NT2/D1 (cell line): Measurements from ENCODE around the gene USP51.
"Not testable (repeated sequence)": the region's sequence is repeated elsewhere in the genome, so short reads cannot be mapped to it uniquely, and the experiment has no call there.

Experiments
- DNase-seq: peaks from one replicate; pipeline ENCODE4 v3.0.0-alpha.2; 2011; ENCODE audit warnings: low read depth, low spot score
- H3K27me3 ChIP-seq: 2 replicates; pipeline ENCODE4 v1.6.0; 2011; ENCODE audit warnings: mild to moderate bottlenecking; ENCODE audit not compliant: insufficient read length, insufficient read depth
- H3K36me3 ChIP-seq: 2 replicates; pipeline ENCODE4 v1.6.1; 2011; ENCODE audit warnings: mild to moderate bottlenecking, low read length, mixed read lengths; ENCODE audit not compliant: insufficient read depth, insufficient read length
- H3K4me1 ChIP-seq: 2 replicates; pipeline ENCODE4 v1.5.1; 2011; ENCODE audit not compliant: insufficient read depth, insufficient read length
- H3K4me3 ChIP-seq: 2 replicates; pipeline ENCODE4 v1.5.1; 2011; ENCODE audit warnings: low read depth; ENCODE audit not compliant: insufficient read length
- H3K9ac ChIP-seq: 2 replicates; pipeline ENCODE4 v1.6.0; 2011; ENCODE audit warnings: low read depth; ENCODE audit not compliant: insufficient read length
- H3K9me3 ChIP-seq: 2 replicates; pipeline ENCODE4 v1.5.1; 2011; ENCODE audit warnings: mild to moderate bottlenecking, low read length; ENCODE audit not compliant: insufficient read depth
- SUZ12 ChIP-seq: IDR thresholded peaks from 2 replicates; pipeline ENCODE4 v1.6.1; 2011; ENCODE audit not compliant: insufficient read length, insufficient read depth; ENCODE audit errors: extremely low read depth
- YY1 ChIP-seq: IDR thresholded peaks from 2 replicates; pipeline ENCODE4 v1.6.1; 2011; ENCODE audit not compliant: insufficient read length, insufficient read depth
- ZNF274 ChIP-seq: IDR thresholded peaks from 2 replicates; pipeline ENCODE4 v1.6.1; 2011; ENCODE audit warnings: mild to moderate bottlenecking, low read depth, low read length

Gene USP51

DNA sequence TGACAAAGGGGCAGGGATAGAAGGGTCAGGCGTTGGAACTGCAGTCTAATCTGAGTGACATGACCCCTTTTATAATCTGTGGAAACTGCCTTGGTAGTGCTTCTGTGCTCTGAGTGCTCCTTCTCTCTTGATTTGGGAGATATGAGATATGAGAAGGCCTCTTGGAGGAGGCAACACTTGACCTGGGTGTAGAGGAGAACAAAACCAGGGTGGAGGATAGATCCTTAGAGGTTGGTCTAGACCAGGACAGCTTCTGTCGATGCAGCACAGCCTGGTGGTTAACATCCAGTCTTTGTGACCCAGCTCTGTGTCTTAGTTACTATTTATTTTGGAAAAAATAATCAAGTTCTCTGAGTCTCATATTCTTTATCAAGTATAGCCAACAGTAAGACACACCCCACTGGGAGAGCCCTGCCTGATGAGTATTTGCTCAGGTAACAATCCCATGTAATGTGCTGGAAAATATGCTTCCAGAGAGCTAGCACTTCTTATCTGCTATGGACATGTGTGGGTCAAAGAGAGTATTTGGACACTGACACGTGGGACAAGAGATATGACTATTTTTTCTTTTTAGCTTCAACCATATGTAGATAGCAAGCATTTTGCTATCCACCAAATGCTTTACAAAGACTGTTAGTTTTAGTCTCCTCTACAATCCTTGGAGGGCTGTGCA, 9.1 kb downstream of the USP51 start:
- Histone ChIP-seq H3K4me3 (no peak overlapping the region), H3K36me3 (no peaks in the 10 kb centered on the region), H3K9me3 (no peaks in the 10 kb centered on the region), H3K9ac (no peak overlapping the region), H3K27me3 (no peaks in the 10 kb centered on the region), H3K4me1 (no peaks in the 10 kb centered on the region)
- DNase-seq: no peak
- TF ChIP-seq YY1: no peak
- TF ChIP-seq ZNF274: no peak
- no peak for TF ChIP-seq SUZ12

DNA sequence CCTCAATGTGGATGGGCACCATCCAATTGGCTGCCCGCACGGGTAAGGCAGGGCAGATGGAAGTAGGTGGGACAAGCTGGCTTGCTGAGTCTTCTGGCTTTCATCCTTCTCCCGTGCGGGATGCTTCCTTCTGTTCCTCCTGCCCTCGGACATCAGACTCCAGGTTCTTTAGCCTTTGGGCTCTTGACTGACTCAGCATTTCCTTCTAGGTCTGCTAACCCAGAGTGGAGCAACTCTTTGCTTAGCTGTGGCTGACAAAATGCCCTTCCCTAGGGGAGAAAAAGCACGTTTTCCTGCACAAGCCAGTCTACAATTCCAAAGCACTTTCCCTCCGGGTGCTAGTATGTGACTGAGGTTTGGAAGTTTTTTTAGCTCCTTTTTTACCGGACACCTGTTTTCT, 9.7 kb downstream of the USP51 start:
- not testable (repeated sequence) for H3K36me3 ChIP-seq, H3K9me3 ChIP-seq, H3K9ac ChIP-seq, H3K4me1 ChIP-seq, H3K27me3 ChIP-seq, H3K4me3 ChIP-seq, DNase-seq

- DNase-seq, H3K9me3 ChIP-seq, H3K36me3 ChIP-seq, H3K27me3 ChIP-seq, H3K9ac ChIP-seq, H3K4me1 ChIP-seq, H3K4me3 ChIP-seq: not testable (repeated sequence)
Measured at GRCh38 chrX:55465791-55466190, 23.9 kb downstream of the USP51 start.

DNA sequence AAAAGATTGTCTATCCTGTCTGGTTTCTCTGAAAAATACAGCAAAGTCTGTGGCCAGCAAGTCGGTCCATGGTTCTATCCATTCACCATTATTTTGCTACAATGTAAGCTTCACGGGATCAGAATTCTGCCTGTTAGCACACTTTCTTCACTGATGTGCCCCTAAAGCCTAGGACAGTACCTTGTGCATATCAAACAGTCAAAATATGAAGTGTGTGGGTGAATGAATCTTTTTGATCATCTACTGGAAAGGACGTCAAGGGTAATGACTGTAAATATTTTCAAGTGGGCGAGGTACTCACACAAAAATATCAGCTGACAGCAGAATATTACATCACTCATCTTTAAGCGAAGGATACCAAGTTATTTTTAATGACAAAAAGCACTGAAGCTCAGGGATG, 24.5 kb downstream of the USP51 start:
- H3K4me1 ChIP-seq, H3K27me3 ChIP-seq, H3K9ac ChIP-seq, H3K4me3 ChIP-seq, H3K9me3 ChIP-seq, H3K36me3 ChIP-seq, DNase-seq: not testable (repeated sequence)

DNA sequence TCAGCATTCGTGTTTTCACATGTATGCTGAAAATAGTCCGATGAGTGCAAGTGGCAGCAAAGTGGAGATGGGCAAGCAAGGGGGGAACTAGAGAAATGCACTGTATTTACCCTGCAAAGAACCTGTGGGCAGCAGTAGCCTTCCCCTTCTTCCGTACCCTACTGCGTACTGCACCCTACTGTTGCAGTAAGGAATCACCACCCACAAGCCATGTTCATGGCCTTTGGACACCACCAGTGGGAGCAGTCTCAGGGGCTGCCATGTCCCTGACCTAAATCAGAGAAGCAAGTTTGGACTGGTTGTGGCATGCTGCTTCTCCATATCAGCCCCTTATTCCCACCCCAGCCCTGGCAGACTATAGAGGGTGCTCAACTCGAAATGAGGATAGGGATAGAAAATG, 25.6 kb downstream of the USP51 start:
- not testable (repeated sequence) for H3K9ac ChIP-seq, H3K9me3 ChIP-seq, H3K36me3 ChIP-seq, H3K4me1 ChIP-seq, H3K4me3 ChIP-seq, H3K27me3 ChIP-seq, DNase-seq

GRCh38 chrX:55459926-55460325, 29.7 kb downstream of the USP51 start:
- not testable (repeated sequence) for H3K9me3 ChIP-seq, DNase-seq, H3K9ac ChIP-seq, H3K36me3 ChIP-seq, H3K4me3 ChIP-seq, H3K27me3 ChIP-seq, H3K4me1 ChIP-seq

DNA sequence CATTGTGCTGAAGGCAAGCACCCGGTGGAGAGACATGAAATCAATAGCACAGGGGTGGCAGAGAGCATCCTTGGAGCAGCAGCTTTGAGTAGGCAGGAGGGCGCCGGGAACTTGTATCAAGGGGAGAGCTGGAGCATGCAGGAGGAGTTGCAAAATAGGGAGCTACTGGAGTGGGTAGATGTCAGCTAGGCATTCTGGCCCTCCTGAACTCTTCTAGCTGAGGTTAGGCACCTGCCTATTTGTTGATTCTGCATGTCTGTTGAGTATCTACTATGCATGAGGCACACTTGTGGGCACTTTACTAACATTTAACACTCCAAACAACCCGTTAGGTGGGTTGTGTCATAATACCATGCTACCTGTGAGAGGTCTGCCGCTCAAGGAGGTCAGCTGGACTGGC, 30.2 kb downstream of the USP51 start:
- H3K4me3 ChIP-seq, H3K36me3 ChIP-seq, H3K4me1 ChIP-seq, DNase-seq, H3K27me3 ChIP-seq, H3K9ac ChIP-seq, H3K9me3 ChIP-seq: not testable (repeated sequence)

- not testable (repeated sequence) for H3K9me3 ChIP-seq, H3K4me1 ChIP-seq, H3K9ac ChIP-seq, H3K4me3 ChIP-seq, H3K36me3 ChIP-seq, H3K27me3 ChIP-seq, DNase-seq
Measured at GRCh38 chrX:55455708-55456107, 33.9 kb downstream of the USP51 start.

GRCh38 chrX:55452833-55453124, 36.9 kb downstream of the USP51 start:
- H3K4me1 ChIP-seq: peaks cover 6% of the 10 kb centered on the region
- H3K36me3 ChIP-seq: no peaks in the 10 kb centered on the region
- peak overlapping the region; percentile 72 for H3K4me3 ChIP-seq
- peak overlapping the region; percentile 84 for H3K9ac ChIP-seq
- TF ChIP-seq YY1: no peak
- TF ChIP-seq SUZ12: no peak
- TF ChIP-seq ZNF274: no peak
- H3K27me3 ChIP-seq: no peaks in the 10 kb centered on the region
- DNase-seq: no peak
- H3K9me3 ChIP-seq: no peaks in the 10 kb centered on the region
